ENCODE data around the gene MSH6.

Gene MSH6

DNA sequence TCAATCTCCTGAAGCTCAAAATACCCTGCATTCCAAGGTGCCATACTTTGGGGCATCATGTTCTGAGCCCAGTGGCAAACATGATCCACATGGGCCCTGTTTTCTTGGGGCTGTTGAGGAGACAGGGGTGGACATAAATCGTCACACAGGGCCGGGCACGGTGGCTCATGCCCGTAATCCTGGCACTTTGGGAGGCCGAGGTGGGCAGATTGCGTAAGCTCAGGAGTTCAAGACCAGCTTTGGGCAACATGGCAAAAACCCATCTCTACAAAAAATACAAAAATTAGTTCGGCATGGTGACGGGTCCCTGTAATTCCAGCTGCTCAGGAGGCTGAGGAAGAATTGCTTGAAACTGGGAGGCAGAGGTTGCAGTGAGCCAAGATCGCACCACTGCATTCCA is 13.6 kb upstream of the MSH6 start:
- no peak for DNase-seq (ENCODE audit: extremely low read depth, low read depth)
- TF ChIP-seq, protein P1, sequence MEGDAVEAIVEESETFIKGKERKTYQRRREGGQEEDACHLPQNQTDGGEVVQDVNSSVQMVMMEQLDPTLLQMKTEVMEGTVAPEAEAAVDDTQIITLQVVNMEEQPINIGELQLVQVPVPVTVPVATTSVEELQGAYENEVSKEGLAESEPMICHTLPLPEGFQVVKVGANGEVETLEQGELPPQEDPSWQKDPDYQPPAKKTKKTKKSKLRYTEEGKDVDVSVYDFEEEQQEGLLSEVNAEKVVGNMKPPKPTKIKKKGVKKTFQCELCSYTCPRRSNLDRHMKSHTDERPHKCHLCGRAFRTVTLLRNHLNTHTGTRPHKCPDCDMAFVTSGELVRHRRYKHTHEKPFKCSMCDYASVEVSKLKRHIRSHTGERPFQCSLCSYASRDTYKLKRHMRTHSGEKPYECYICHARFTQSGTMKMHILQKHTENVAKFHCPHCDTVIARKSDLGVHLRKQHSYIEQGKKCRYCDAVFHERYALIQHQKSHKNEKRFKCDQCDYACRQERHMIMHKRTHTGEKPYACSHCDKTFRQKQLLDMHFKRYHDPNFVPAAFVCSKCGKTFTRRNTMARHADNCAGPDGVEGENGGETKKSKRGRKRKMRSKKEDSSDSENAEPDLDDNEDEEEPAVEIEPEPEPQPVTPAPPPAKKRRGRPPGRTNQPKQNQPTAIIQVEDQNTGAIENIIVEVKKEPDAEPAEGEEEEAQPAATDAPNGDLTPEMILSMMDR (IDR thresholded peaks at IDR 0.05; ENCODE audit: low read depth, low read length), result no peak

DNA sequence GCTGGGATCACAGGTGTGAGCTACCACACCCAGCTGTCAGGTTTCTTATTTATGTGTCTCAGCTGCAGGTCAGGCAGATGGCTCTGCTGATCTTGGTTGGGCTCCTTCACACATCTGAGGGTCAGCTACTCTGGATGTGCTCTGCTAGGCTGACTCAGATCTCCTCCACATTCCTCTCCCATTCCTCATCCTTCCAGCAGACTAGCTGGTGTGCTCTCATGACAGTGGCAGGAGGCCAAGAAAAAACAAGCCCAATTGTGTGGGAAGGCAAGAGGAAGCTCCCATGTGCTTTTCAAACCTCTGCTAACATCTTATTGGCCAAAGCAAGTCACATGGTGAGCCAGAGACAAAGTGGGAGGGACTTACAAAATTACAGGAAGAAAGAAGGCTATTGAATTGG is 11.7 kb upstream of the MSH6 start:
- no peak for DNase-seq (ENCODE audit: extremely low read depth, low read depth)
- TF ChIP-seq, protein P1 (IDR thresholded peaks at IDR 0.05; ENCODE audit: low read depth, low read length), result no peak

DNA sequence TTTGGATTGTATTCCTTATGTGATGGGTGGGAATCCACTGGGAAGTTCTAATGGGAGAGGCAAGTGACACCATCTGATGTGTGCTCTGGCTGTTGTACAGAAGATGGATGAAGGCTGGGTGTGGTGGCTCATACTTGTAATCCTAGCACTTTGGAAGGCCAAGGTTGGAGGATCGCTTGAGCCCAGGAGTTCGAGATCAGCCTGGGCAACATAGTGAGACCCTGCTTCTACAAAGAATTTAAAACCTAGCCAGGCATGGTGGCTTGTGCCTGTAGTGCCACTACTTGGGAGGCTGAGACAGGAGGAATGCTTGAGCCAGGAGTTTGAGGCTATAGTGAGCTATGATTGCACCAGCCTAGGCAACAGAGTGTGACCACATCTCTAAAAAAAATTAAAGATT is 10.6 kb upstream of the MSH6 start:
- TF ChIP-seq, protein P1 (IDR thresholded peaks at IDR 0.05; ENCODE audit: low read depth, low read length), result no peak
- DNase-seq (ENCODE audit: extremely low read depth, low read depth), result no peak

- TF ChIP-seq, protein P1 (IDR thresholded peaks at IDR 0.05; ENCODE audit: low read depth, low read length), result no peak
- DNase-seq (ENCODE audit: extremely low read depth, low read depth), result no peak
Measured at GRCh38 chr2:47774567-47774966, 8.4 kb upstream of the MSH6 start.

DNA sequence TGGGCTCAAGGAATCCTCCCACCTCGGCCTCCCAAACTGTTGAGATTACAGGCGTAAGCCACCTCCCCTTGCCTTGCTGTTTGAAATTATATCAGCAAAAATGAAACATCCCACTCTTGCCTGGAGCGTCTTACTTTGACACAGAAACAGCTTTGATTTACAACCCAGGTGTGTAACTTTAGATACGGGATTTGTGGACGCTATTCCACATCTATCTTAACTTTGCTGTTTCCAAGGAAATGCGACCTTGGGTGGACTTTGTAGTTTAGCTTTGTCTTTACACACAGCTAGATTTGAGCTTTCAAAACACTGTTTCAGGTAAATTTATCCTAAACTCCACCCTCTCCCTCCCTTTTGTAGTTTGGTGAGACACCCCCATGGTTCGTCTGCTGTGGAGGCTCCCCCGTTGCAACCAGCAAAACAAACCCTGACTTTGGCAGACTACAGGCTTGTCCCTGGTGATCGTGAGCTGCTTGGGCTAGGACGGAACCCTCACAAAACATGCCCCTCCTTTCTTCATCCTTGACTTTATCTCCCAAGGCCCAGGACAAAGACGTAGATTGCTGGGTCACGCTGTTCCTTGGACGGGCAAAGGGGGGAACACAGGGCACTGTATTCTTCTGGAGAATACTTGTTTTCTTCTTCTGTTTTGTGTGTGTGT is 5.5 kb upstream of the MSH6 start:
- DNase-seq (ENCODE audit: extremely low read depth, low read depth), result no peak
- TF ChIP-seq, protein P1 (IDR thresholded peaks at IDR 0.05; ENCODE audit: low read depth, low read length), result no peak

- no peak for DNase-seq (ENCODE audit: extremely low read depth, low read depth)
- TF ChIP-seq, protein P1 (IDR thresholded peaks at IDR 0.05; ENCODE audit: low read depth, low read length), result no peak
Measured at GRCh38 chr2:47778698-47779425, 4.1 kb upstream of the MSH6 start.

- TF ChIP-seq, protein P1 (IDR thresholded peaks at IDR 0.05; ENCODE audit: low read depth, low read length), result no peak
Measured at GRCh38 chr2:47779426-47779790, 3.5 kb upstream of the MSH6 start.

More at GRCh38 chr2:47779426-47779790, 3.5 kb upstream of the MSH6 start:
- DNase-seq (ENCODE audit: extremely low read depth, low read depth), result no peak

All from AG09319 (cell line).